Caco-2 (cell line): Measurements from ENCODE around the gene PNLIPRP2. TPM values are rescaled to one million over a fixed set of nuclear protein-coding genes. Genes with fewer than 3 reads are reported as not detected.

Experiments
- BruUV-seq: library from RNA; stranded (reverse); fragments of 400-500 nt; replicated peaks from 2 replicates; lab custom pipeline; 2021; lab: Mats Ljungman, UMichigan
- CTCF ChIA-PET: fragments of 300-600 bp; sonication (Branson Sonifier 250); formaldehyde crosslinking; loops from one replicate; lab custom pipeline; 2022; ENCODE audit warnings: antibody characterized with exemption; lab: Charles Lee
- POLR2A ChIA-PET: fragments of 300-600 bp; sonication (Branson Sonifier 250); formaldehyde crosslinking; loops from one replicate; lab custom pipeline; 2022; ENCODE audit warnings: antibody characterized with exemption; lab: Charles Lee
- DNase-seq, 2 experiments: peaks; one replicate each; pipeline versions ENCODE4 v3.0.0 to v3.0.0-alpha.2; 2020 to 2022
- H3K27me3 ChIP-seq: replicated peaks from 2 replicates; pipeline ENCODE4 v1.6.0; 2011; ENCODE audit warnings: low read length; ENCODE audit not compliant: control insufficient read depth, insufficient read depth
- H3K36me3 ChIP-seq: 2 replicates; pipeline ENCODE4 v1.5.1; 2011; ENCODE audit warnings: low read length; ENCODE audit not compliant: control insufficient read depth, insufficient read depth
- H3K4me1 ChIP-seq: fragments of 250-450 bp; sonication (Bioruptor Pico); 2 replicates; pipeline ENCODE4 v1.5.1; 2020; ENCODE audit warnings: mild to moderate bottlenecking
- H3K4me3 ChIP-seq: 2 replicates; pipeline ENCODE4 v1.5.1; 2011; ENCODE audit warnings: low read depth, mild to moderate bottlenecking, control low read depth, low read length
- H3K9me3 ChIP-seq: fragments of 250-450 bp; sonication (Bioruptor Pico); 2 replicates; pipeline ENCODE4 v1.5.1; 2020; ENCODE audit warnings: mild to moderate bottlenecking, moderate library complexity
- H3K27ac Mint-ChIP-seq: one replicate; pipeline ENCODE4 v1.8.0; 2022; ENCODE audit warnings: mixed read lengths; ENCODE audit not compliant: unreplicated experiment
- H3K27me3 Mint-ChIP-seq: one replicate; pipeline ENCODE4 v1.8.0; 2022; ENCODE audit warnings: mixed read lengths; ENCODE audit not compliant: insufficient read depth, unreplicated experiment
- H3K36me3 Mint-ChIP-seq: one replicate; pipeline ENCODE4 v1.8.0; 2022; ENCODE audit warnings: mild to moderate bottlenecking, mixed read lengths; ENCODE audit not compliant: insufficient read depth, unreplicated experiment
- H3K4me1 Mint-ChIP-seq: one replicate; pipeline ENCODE4 v1.8.0; 2022; ENCODE audit warnings: low read depth, mixed read lengths; ENCODE audit not compliant: unreplicated experiment
- H3K4me3 Mint-ChIP-seq: one replicate; pipeline ENCODE4 v1.8.0; 2022; ENCODE audit warnings: mild to moderate bottlenecking, moderate library complexity, mixed read lengths; ENCODE audit not compliant: unreplicated experiment
- H3K9me3 Mint-ChIP-seq: one replicate; pipeline ENCODE4 v1.8.0; 2022; ENCODE audit warnings: mixed read lengths; ENCODE audit not compliant: unreplicated experiment
- CTCF ChIP-seq, 2 experiments: fragments of 200-600 bp in 1 of 2; IDR thresholded peaks; 1 replicate in 1 of 2; 2 replicates in 1 of 2; pipeline versions ENCODE4 v1.5.1 to v1.8.0; 2011 to 2022; ENCODE audit warnings: antibody characterized with exemption in 1 of 2, control low read depth in 1 of 2, inconsistent platforms in 1 of 2, low read depth in 1 of 2, low read length in 1 of 2, mild to moderate bottlenecking in 1 of 2, moderate library complexity in 1 of 2; ENCODE audit not compliant: insufficient read depth in 1 of 2, severe bottlenecking in 1 of 2, unreplicated experiment in 1 of 2
- intact Hi-C: fragments of 100-400 bp; cut with micrococcal nuclease; formaldehyde crosslinking; loops from one replicate; pipeline ENCODE4 v1.10.0; 2022; ENCODE audit not compliant: unreplicated experiment
- total RNA-seq: library from RNA; stranded (reverse); gene quantifications from 2 replicates; pipeline ENCODE4 v1.2.3, GENCODE V29; 2022

Gene PNLIPRP2
- total RNA-seq, 1 experiment from 2014 or later = 1.00 TPM

- Mint-ChIP-seq H3K4me3 (no peak overlapping the region), H3K4me1 (peaks cover 10% of the 10 kb centered on the region), H3K9me3 (peaks cover 12% of the 10 kb centered on the region), H3K36me3 (no peaks in the 10 kb centered on the region), H3K27ac (no peak overlapping the region), H3K27me3 (no peaks in the 10 kb centered on the region)
- peaks cover 6% of the 10 kb centered on the region for H3K4me1 ChIP-seq
- ChIA-PET POLR2A (no interaction called here), CTCF (no interaction called here)
- no peaks in the 10 kb centered on the region for H3K27me3 ChIP-seq
- TF ChIP-seq CTCF (IDR thresholded peaks at IDR 0.05; ENCODE audit: insufficient read depth in 1 of 2, low read depth in 1 of 2, low read length in 1 of 2, severe bottlenecking in 1 of 2, unreplicated experiment in 1 of 2) = no peak
- no peaks in the 10 kb centered on the region for H3K36me3 ChIP-seq
- no TSS peak for BruUV-seq
- intact Hi-C loops = loop anchor here (2.0 to 10.0 kb wide), 2 partner anchors 57 to 549 kb away; no protein-coding TSS in a partner anchor
- DNase-seq = no peak
- no peak overlapping the region for H3K4me3 ChIP-seq
- no peaks in the 10 kb centered on the region for H3K9me3 ChIP-seq
These were observed 5.1 kb downstream of the PNLIPRP2 start for GRCh38 chr10:116625845-116626244.

GRCh38 chr10:116626815-116627214 lies 6.1 kb downstream of the PNLIPRP2 start:
- intact Hi-C loops = loop anchor here (1.0 to 10.0 kb wide), 3 partner anchors 56 to 548 kb away; no protein-coding TSS in a partner anchor
- H3K4me3 Mint-ChIP-seq = peak overlapping the region; percentile 29

GRCh38 chr10:116627386-116627933 lies 6.7 kb downstream of the PNLIPRP2 start:
- intact Hi-C loops = loop anchor here (1.0 to 10.0 kb wide), 3 partner anchors 55 to 547 kb away; no protein-coding TSS in a partner anchor
- Histone ChIP-seq H3K4me3 (peak overlapping the region; percentile 58), H3K4me1 (no peaks in the 10 kb centered on the region), H3K27me3 (no peaks in the 10 kb centered on the region), H3K36me3 (no peaks in the 10 kb centered on the region), H3K9me3 (no peaks in the 10 kb centered on the region)
- Mint-ChIP-seq H3K27me3 (no peaks in the 10 kb centered on the region), H3K27ac (no peak overlapping the region), H3K36me3 (no peaks in the 10 kb centered on the region), H3K4me1 (no peaks in the 10 kb centered on the region), H3K9me3 (peaks cover 2% of the 10 kb centered on the region), H3K4me3 (peak overlapping the region; percentile 29)
- TF ChIP-seq CTCF (IDR thresholded peaks at IDR 0.05; ENCODE audit: insufficient read depth in 1 of 2, low read depth in 1 of 2, low read length in 1 of 2, severe bottlenecking in 1 of 2, unreplicated experiment in 1 of 2) = peak; percentile 68 to 80
- CTCF ChIA-PET = interaction anchor here (0.6 to 2.3 kb wide), 11 partner anchors 28 to 1615 kb away, joined by 3 to 20 read pairs (median 3); no protein-coding TSS in a partner anchor
- peak; percentile 58 to 81 for DNase-seq
- no TSS peak for BruUV-seq
- POLR2A ChIA-PET = interaction anchor here (1.1 kb wide), 1 partner anchor 162 kb away, joined by 3 read pairs; no protein-coding TSS in a partner anchor

More at GRCh38 chr10:116626815-116627214, 6.1 kb downstream of the PNLIPRP2 start:
- peaks cover 8% of the 10 kb centered on the region for H3K9me3 Mint-ChIP-seq
- ChIA-PET CTCF (interaction anchor here (0.6 to 2.3 kb wide), 10 partner anchors 28 to 1615 kb away, joined by 3 to 20 read pairs (median 3); no protein-coding TSS in a partner anchor), POLR2A (interaction anchor here (1.1 kb wide), 1 partner anchor 162 kb away, joined by 3 read pairs; no protein-coding TSS in a partner anchor)
- H3K27me3 Mint-ChIP-seq = no peaks in the 10 kb centered on the region
- H3K4me3 ChIP-seq = no peak overlapping the region
- BruUV-seq = no TSS peak
- no peaks in the 10 kb centered on the region for H3K36me3 ChIP-seq
- no peaks in the 10 kb centered on the region for H3K4me1 ChIP-seq
- no peak for TF ChIP-seq CTCF (IDR thresholded peaks at IDR 0.05; ENCODE audit: insufficient read depth in 1 of 2, low read depth in 1 of 2, low read length in 1 of 2, severe bottlenecking in 1 of 2, unreplicated experiment in 1 of 2)
- H3K9me3 ChIP-seq = no peaks in the 10 kb centered on the region
- H3K4me1 Mint-ChIP-seq = peaks cover 6% of the 10 kb centered on the region
- no peak overlapping the region for H3K27ac Mint-ChIP-seq
- no peaks in the 10 kb centered on the region for H3K36me3 Mint-ChIP-seq
- no peaks in the 10 kb centered on the region for H3K27me3 ChIP-seq
- no peak for DNase-seq
